OCI-LY3 (cell line): ENCODE results near the gene CD63.

Experiments
- H2AFZ ChIP-seq: fragments of 200-600, 300-600 bp; shearing (Covaris generic); 2 replicates; pipeline ENCODE4 v1.6.0; 2014; ENCODE audit warnings: antibody characterized with exemption, low read depth, low read length
- H3K27ac ChIP-seq: fragments of 200-600, 300-600 bp; sonication (generic); 2 replicates; pipeline ENCODE4 v1.5.1; 2014; ENCODE audit warnings: mild to moderate bottlenecking, low read length, moderate library complexity, mixed read lengths
- H3K27me3 ChIP-seq: fragments of 200-600, 300-600 bp; sonication (generic); 2 replicates; pipeline ENCODE4 v1.6.1; 2014; ENCODE audit warnings: low read depth, low read length, mixed read lengths
- H3K36me3 ChIP-seq: fragments of 200-600, 300-600 bp; sonication (generic); replicated peaks from 2 replicates; pipeline ENCODE3; 2014; ENCODE audit warnings: low read depth, low read length, mixed read lengths
- H3K4me1 ChIP-seq: fragments of 300-600, 200-600 bp; sonication (generic); 2 replicates; pipeline ENCODE4 v1.6.1; 2014; ENCODE audit warnings: low read length, mixed read lengths
- H3K4me2 ChIP-seq: fragments of 200-600, 300-600 bp; sonication (generic); 2 replicates; pipeline ENCODE4 v1.6.1; 2014; ENCODE audit warnings: low read length, mixed read lengths
- H3K4me3 ChIP-seq: fragments of 300-600, 200-600 bp; sonication (generic); 2 replicates; pipeline ENCODE4 v1.5.1; 2014; ENCODE audit warnings: antibody characterized with exemption, mild to moderate bottlenecking, low read length, moderate library complexity
- H3K79me2 ChIP-seq: fragments of 300-600, 200-600 bp; shearing (Covaris generic); 2 replicates; pipeline ENCODE4 v1.6.1; 2014; ENCODE audit warnings: mild to moderate bottlenecking, low read length, mixed read lengths
- H3K9ac ChIP-seq: fragments of 300-600, 200-600 bp; shearing (Covaris generic); 2 replicates; pipeline ENCODE4 v1.6.0; 2014; ENCODE audit warnings: mild to moderate bottlenecking, low read length, moderate library complexity
- H3K9me3 ChIP-seq: fragments of 200-600, 300-600 bp; shearing (Covaris generic); 2 replicates; pipeline ENCODE4 v1.6.1; 2014; ENCODE audit warnings: low read length, mixed read lengths; ENCODE audit not compliant: insufficient read depth
- H4K20me1 ChIP-seq: fragments of 200-600, 300-600 bp; sonication (generic); 2 replicates; pipeline ENCODE4 v1.6.1; 2016; ENCODE audit warnings: low read length, mixed read lengths; ENCODE audit not compliant: insufficient read depth
- CTCF ChIP-seq: fragments of 200-600, 300-600 bp; sonication (generic); IDR thresholded peaks from 2 replicates; pipeline ENCODE4 v1.5.1; 2014; ENCODE audit warnings: antibody characterized with exemption, low read length, low read depth
- EZH2phosphoT487 ChIP-seq: fragments of 200-600 bp; shearing (Covaris generic); IDR thresholded peaks from 2 replicates; pipeline ENCODE4 v1.6.1; 2018; ENCODE audit warnings: antibody characterized with exemption, mixed run types, low read depth

CD63 gene

DNA sequence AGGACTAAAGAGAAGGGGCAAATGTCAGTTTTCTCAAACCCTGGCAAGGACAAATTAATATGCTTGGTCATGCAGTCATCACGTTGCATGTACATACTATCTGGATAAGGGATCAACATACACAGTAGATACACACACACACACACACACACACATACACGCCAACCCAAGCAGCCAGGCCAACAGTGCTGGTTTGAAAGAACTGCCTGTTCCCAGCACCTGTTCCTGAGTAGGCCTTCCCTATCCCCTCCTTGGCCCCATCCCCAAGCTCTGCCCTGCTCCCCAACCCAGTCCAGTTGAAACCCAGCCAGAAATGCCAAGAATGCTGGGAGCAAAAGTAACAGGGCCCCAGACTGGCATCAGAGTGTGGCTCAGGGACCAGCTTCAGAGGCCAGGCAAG is 25.5 kb downstream of the CD63 start:
- no peaks in the 10 kb centered on the region for H3K79me2 ChIP-seq
- peaks cover 7% of the 10 kb centered on the region for H3K4me1 ChIP-seq
- no peaks in the 10 kb centered on the region for H3K36me3 ChIP-seq
- H3K4me3 ChIP-seq: no peak overlapping the region
- H3K9ac ChIP-seq: no peak overlapping the region
- no peaks in the 10 kb centered on the region for H4K20me1 ChIP-seq
- TF ChIP-seq EZH2phosphoT487: no peak
- TF ChIP-seq CTCF: no peak
- H3K4me2 ChIP-seq: no peak overlapping the region
- H3K27me3 ChIP-seq: peaks cover under 1% of the 10 kb centered on the region; the same call in 1 of the 2 replicates
- H2AFZ ChIP-seq: no peak overlapping the region
- H3K9me3 ChIP-seq: no peaks in the 10 kb centered on the region
- H3K27ac ChIP-seq: no peak overlapping the region

- Histone ChIP-seq H4K20me1 (no peaks in the 10 kb centered on the region), H3K9ac (no peak overlapping the region), H3K4me3 (no peak overlapping the region), H3K4me1 (peaks cover 6% of the 10 kb centered on the region), H3K36me3 (no peaks in the 10 kb centered on the region), H3K79me2 (no peaks in the 10 kb centered on the region), H2AFZ (no peak overlapping the region), H3K27ac (no peak overlapping the region), H3K9me3 (no peaks in the 10 kb centered on the region), H3K27me3 (no peaks in the 10 kb centered on the region), H3K4me2 (no peak overlapping the region)
- no peak for TF ChIP-seq CTCF
- no peak for TF ChIP-seq EZH2phosphoT487
Measured at GRCh38 chr12:55702861-55703260, 25.9 kb downstream of the CD63 start.

GRCh38 chr12:55700255-55701018 is 28.4 kb downstream of the CD63 start:
- Histone ChIP-seq H3K36me3 (no peaks in the 10 kb centered on the region), H3K27ac (no peak overlapping the region), H3K9me3 (no peaks in the 10 kb centered on the region), H3K27me3 (no peaks in the 10 kb centered on the region), H3K9ac (no peak overlapping the region), H3K4me1 (no peaks in the 10 kb centered on the region), H3K79me2 (no peaks in the 10 kb centered on the region), H2AFZ (no peak overlapping the region), H3K4me3 (no peak overlapping the region), H4K20me1 (no peaks in the 10 kb centered on the region), H3K4me2 (no peak overlapping the region)
- TF ChIP-seq EZH2phosphoT487 (no peak), CTCF (no peak)

GRCh38 chr12:55699471-55700055 is 29.2 kb downstream of the CD63 start:
- no peaks in the 10 kb centered on the region for H3K4me1 ChIP-seq
- no peak overlapping the region for H2AFZ ChIP-seq
- H4K20me1 ChIP-seq: no peaks in the 10 kb centered on the region
- no peak overlapping the region for H3K27ac ChIP-seq
- no peaks in the 10 kb centered on the region for H3K27me3 ChIP-seq
- TF ChIP-seq CTCF (no peak), EZH2phosphoT487 (no peak)
- H3K9ac ChIP-seq: no peak overlapping the region
- no peaks in the 10 kb centered on the region for H3K9me3 ChIP-seq
- no peak overlapping the region for H3K4me3 ChIP-seq
- no peaks in the 10 kb centered on the region for H3K79me2 ChIP-seq
- H3K4me2 ChIP-seq: no peak overlapping the region
- H3K36me3 ChIP-seq: no peaks in the 10 kb centered on the region
